ENCODE results near the gene ZCCHC7.

- TF ChIP-seq CTCF (conservative IDR thresholded peaks at IDR 0.05; ENCODE audit: low read depth in 2 of 2) (no peak), EZH2 (IDR thresholded peaks at IDR 0.05; ENCODE audit: low read depth, unreplicated experiment) (no peak), CREB1 (CRISPR knock-in tag; IDR thresholded peaks at IDR 0.05; ENCODE audit: low read depth) (no peak), ETS1 (IDR thresholded peaks at IDR 0.05) (no peak), REST (IDR thresholded peaks at IDR 0.05; ENCODE audit: unreplicated experiment) (no peak)
Observed at GRCh38 chr9:37324691-37325490, 204.5 kb downstream of the ZCCHC7 start.
